Loucy (cell line): ENCODE measurements around the gene MAPK14.

ENCODE experiments used
- EZH2phosphoT487 ChIP-seq: fragments of 200-600 bp; IDR thresholded peaks from 2 replicates; pipeline ENCODE4 v1.6.1; 2018; ENCODE audit warnings: antibody characterized with exemption, mild to moderate bottlenecking, moderate library complexity, borderline replicate concordance
- TF ChIP-seq, protein P1 (sequence below): fragments of 200-600 bp; sonication (generic); conservative IDR thresholded peaks from 2 replicates; pipeline ENCODE4 v1.5.1; 2014; ENCODE audit warnings: mild to moderate bottlenecking, antibody characterized with exemption, low read length

DNA sequence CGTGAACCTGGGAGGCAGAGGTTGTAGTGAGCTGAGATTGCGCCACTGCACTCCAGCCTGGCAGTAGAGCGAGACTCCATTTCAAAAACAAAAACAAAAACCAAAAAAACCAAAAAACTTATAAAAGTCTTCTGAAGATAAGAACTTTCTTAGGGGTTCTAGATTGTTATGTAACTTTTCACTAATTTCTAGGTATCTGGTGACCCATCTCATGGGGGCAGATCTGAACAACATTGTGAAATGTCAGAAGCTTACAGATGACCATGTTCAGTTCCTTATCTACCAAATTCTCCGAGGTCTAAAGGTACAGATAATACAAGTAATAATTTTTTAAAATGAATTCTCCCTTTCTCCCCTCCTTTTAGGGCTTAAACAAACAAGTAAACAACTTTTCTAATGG lies 45.1 kb downstream of the MAPK14 start:
- TF ChIP-seq, protein P1, sequence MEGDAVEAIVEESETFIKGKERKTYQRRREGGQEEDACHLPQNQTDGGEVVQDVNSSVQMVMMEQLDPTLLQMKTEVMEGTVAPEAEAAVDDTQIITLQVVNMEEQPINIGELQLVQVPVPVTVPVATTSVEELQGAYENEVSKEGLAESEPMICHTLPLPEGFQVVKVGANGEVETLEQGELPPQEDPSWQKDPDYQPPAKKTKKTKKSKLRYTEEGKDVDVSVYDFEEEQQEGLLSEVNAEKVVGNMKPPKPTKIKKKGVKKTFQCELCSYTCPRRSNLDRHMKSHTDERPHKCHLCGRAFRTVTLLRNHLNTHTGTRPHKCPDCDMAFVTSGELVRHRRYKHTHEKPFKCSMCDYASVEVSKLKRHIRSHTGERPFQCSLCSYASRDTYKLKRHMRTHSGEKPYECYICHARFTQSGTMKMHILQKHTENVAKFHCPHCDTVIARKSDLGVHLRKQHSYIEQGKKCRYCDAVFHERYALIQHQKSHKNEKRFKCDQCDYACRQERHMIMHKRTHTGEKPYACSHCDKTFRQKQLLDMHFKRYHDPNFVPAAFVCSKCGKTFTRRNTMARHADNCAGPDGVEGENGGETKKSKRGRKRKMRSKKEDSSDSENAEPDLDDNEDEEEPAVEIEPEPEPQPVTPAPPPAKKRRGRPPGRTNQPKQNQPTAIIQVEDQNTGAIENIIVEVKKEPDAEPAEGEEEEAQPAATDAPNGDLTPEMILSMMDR: no peak
- TF ChIP-seq EZH2phosphoT487: no peak
